ENCODE measurements around the gene NFIC.

The NFIC gene

GRCh38 chr19:3459965-3460582 is 93.7 kb downstream of the NFIC start:
- TF ChIP-seq CTCF (IDR thresholded peaks at IDR 0.05; ENCODE audit: insufficient read depth, low read depth, low read length, missing control alignments), result no peak
- no peak for DNase-seq (ENCODE audit: low read depth)
- H3K4me3 ChIP-seq (ENCODE audit: low read length), result no peak overlapping the region

GRCh38 chr19:3462991-3463713 is 96.8 kb downstream of the NFIC start:
- no peak overlapping the region for H3K4me3 ChIP-seq (ENCODE audit: low read length)
- no peak for DNase-seq (ENCODE audit: low read depth)
- TF ChIP-seq CTCF (IDR thresholded peaks at IDR 0.05; ENCODE audit: insufficient read depth, low read depth, low read length, missing control alignments), result no peak

GRCh38 chr19:3463714-3464586 is 97.6 kb downstream of the NFIC start:
- DNase-seq (ENCODE audit: low read depth), result no peak
- H3K4me3 ChIP-seq (ENCODE audit: low read length), result no peak overlapping the region
- TF ChIP-seq CTCF (IDR thresholded peaks at IDR 0.05; ENCODE audit: insufficient read depth, low read depth, low read length, missing control alignments), result no peak

- no peak for TF ChIP-seq CTCF (IDR thresholded peaks at IDR 0.05; ENCODE audit: insufficient read depth, low read depth, low read length, missing control alignments)
- no peak for DNase-seq (ENCODE audit: low read depth)
- no peak overlapping the region for H3K4me3 ChIP-seq (ENCODE audit: low read length)
These were observed 98.3 kb downstream of the NFIC start for GRCh38 chr19:3464587-3465235.

- DNase-seq (ENCODE audit: low read depth), result no peak
- no peak overlapping the region for H3K4me3 ChIP-seq (ENCODE audit: low read length)
- no peak for TF ChIP-seq CTCF (IDR thresholded peaks at IDR 0.05; ENCODE audit: insufficient read depth, low read depth, low read length, missing control alignments)
These were observed 99.2 kb downstream of the NFIC start for GRCh38 chr19:3465552-3465951.

- H3K4me3 ChIP-seq (ENCODE audit: low read length), result no peak overlapping the region
These were observed 100.3 kb downstream of the NFIC start for GRCh38 chr19:3466635-3467034.

More at GRCh38 chr19:3466635-3467034, 100.3 kb downstream of the NFIC start:
- no peak for TF ChIP-seq CTCF (IDR thresholded peaks at IDR 0.05; ENCODE audit: insufficient read depth, low read depth, low read length, missing control alignments)
- DNase-seq (ENCODE audit: low read depth), result no peak

Data from epithelial cell of esophagus (primary cell).